GM21619 (cell line): ENCODE results near the gene ODAM.
A peak's percentile ranks its signal among the peaks of the same experiment; 100 is the strongest.
"Not testable (repeated sequence)": the region's sequence is repeated elsewhere in the genome, so short reads cannot be mapped to it uniquely, and the experiment has no call there.

Source experiments
- ATAC-seq: cut with Tn5 transposase; IDR thresholded peaks from one replicate; pipeline ENCODE4 v1.9.1; 2021; ENCODE audit not compliant: unreplicated experiment

The ODAM gene

GRCh38 chr4:70195425-70195824, at the start of gene ODAM:
Gene ODAM, plus strand, starts transcription at chr4:70195725. Its CDS starts 819 bp downstream, at chr4:70196544.
- ATAC-seq: no peak

GRCh38 chr4:70151271-70151670, 44.3 kb upstream of the ODAM start:
- ATAC-seq: no peak

- ATAC-seq: no peak
Measured at GRCh38 chr4:70152088-70152487, 43.4 kb upstream of the ODAM start.

- no peak for ATAC-seq
Measured at GRCh38 chr4:70153937-70154336, 41.6 kb upstream of the ODAM start, which contains the start of gene PRR27. Gene PRR27, plus strand, starts transcription at chr4:70154237. Its CDS starts 139 bp downstream, at chr4:70154376.

GRCh38 chr4:70158576-70158975, 36.9 kb upstream of the ODAM start:
- no peak for ATAC-seq

GRCh38 chr4:70177090-70177489, 18.4 kb upstream of the ODAM start:
- ATAC-seq: no peak

- no peak for ATAC-seq
Measured at GRCh38 chr4:70178075-70178660, 17.4 kb upstream of the ODAM start.

- no peak for ATAC-seq
Measured at GRCh38 chr4:70179811-70180210, 15.7 kb upstream of the ODAM start.

GRCh38 chr4:70181864-70182263, 13.7 kb upstream of the ODAM start:
- ATAC-seq: no peak

- ATAC-seq: no peak
Measured at GRCh38 chr4:70182517-70183167, 12.9 kb upstream of the ODAM start.

- peak; percentile 88 for ATAC-seq
Measured at GRCh38 chr4:70183168-70183939, 12.2 kb upstream of the ODAM start.

- no peak for ATAC-seq
Measured at GRCh38 chr4:70183940-70184246, 11.6 kb upstream of the ODAM start.

- no peak for ATAC-seq
Measured at GRCh38 chr4:70187216-70187615, 8.3 kb upstream of the ODAM start.

GRCh38 chr4:70190579-70190978, 4.9 kb upstream of the ODAM start:
- no peak for ATAC-seq

GRCh38 chr4:70191647-70192046, 3.9 kb upstream of the ODAM start:
- ATAC-seq: no peak

GRCh38 chr4:70192895-70193294, 2.6 kb upstream of the ODAM start:
- no peak for ATAC-seq

GRCh38 chr4:70196857-70197256, 1.3 kb downstream of the ODAM start:
- ATAC-seq: no peak

- no peak for ATAC-seq
Measured at GRCh38 chr4:70197842-70198241, 2.3 kb downstream of the ODAM start.

- no peak for ATAC-seq
Measured at GRCh38 chr4:70203601-70204000, 8.1 kb downstream of the ODAM start.

- not testable (repeated sequence) for ATAC-seq
Measured at GRCh38 chr4:70212752-70213151, 17.2 kb downstream of the ODAM start.

GRCh38 chr4:70216109-70216508, 20.6 kb downstream of the ODAM start:
- ATAC-seq: not testable (repeated sequence)

GRCh38 chr4:70216550-70216949, 21.0 kb downstream of the ODAM start:
- not testable (repeated sequence) for ATAC-seq
